OCI-LY7 (cell line): ENCODE data around the gene KCNC1. TPM values are rescaled to one million over a fixed set of nuclear protein-coding genes. Genes with fewer than 3 reads are reported as not detected.

Experiments used
- BruUV-seq: library from RNA; stranded (reverse); fragments of 400-500 nt; replicated peaks from 2 replicates; lab custom pipeline; 2021; lab: Mats Ljungman, UMichigan
- CTCF ChIA-PET: fragments of 300-600 bp; sonication (Branson Sonifier 250); formaldehyde crosslinking; loops from one replicate; lab custom pipeline; 2022; ENCODE audit warnings: antibody characterized with exemption; ENCODE audit not compliant: unreplicated experiment; lab: Charles Lee
- POLR2A ChIA-PET: fragments of 300-600 bp; sonication (Branson Sonifier 250); formaldehyde crosslinking; loops from one replicate; lab custom pipeline; 2022; ENCODE audit warnings: antibody characterized with exemption; lab: Charles Lee
- DNase-seq: peaks from one replicate; pipeline ENCODE4 v3.0.0-alpha.2; 2015; ENCODE audit warnings: low spot score
- H2AFZ ChIP-seq: fragments of 200-600 bp; sonication (generic), shearing (Covaris generic); 2 replicates; pipeline ENCODE4 v1.6.1; 2014; ENCODE audit warnings: mild to moderate bottlenecking, antibody characterized with exemption, low read length, moderate library complexity
- H3K27ac ChIP-seq: fragments of 200-600 bp; sonication (generic); 2 replicates; pipeline ENCODE4 v1.5.1; 2014; ENCODE audit warnings: mixed run types, low read depth, mild to moderate bottlenecking, moderate library complexity, low read length, inconsistent platforms; ENCODE audit not compliant: poor library complexity, severe bottlenecking
- H3K36me3 ChIP-seq: fragments of 200-600 bp; sonication (generic); 2 replicates; pipeline ENCODE4 v1.6.1; 2014; ENCODE audit warnings: mild to moderate bottlenecking, antibody characterized with exemption, low read length, moderate library complexity, mixed read lengths; ENCODE audit not compliant: insufficient read depth
- H3K4me1 ChIP-seq: fragments of 200-600 bp; sonication (generic); 2 replicates; pipeline ENCODE4 v1.5.1; 2014; ENCODE audit warnings: mild to moderate bottlenecking, low read length; ENCODE audit not compliant: insufficient read depth, poor library complexity, severe bottlenecking
- H3K4me2 ChIP-seq: fragments of 200-600 bp; sonication (generic); 2 replicates; pipeline ENCODE4 v1.6.1; 2014; ENCODE audit warnings: mild to moderate bottlenecking, low read length
- H3K4me3 ChIP-seq: fragments of 200-600 bp; sonication (generic); 2 replicates; pipeline ENCODE4 v1.5.1; 2014; ENCODE audit warnings: mild to moderate bottlenecking, low read depth, low read length; ENCODE audit not compliant: poor library complexity, severe bottlenecking
- H3K79me2 ChIP-seq: fragments of 200-600 bp; sonication (generic); 2 replicates; pipeline ENCODE4 v1.6.1; 2016; ENCODE audit warnings: low read depth, mild to moderate bottlenecking, low read length, moderate library complexity, mixed read lengths; ENCODE audit not compliant: insufficient read depth
- H3K9me2 ChIP-seq: fragments of 200-600 bp; sonication (generic); 2 replicates; pipeline ENCODE4 v1.6.1; 2016; ENCODE audit warnings: mild to moderate bottlenecking, low read length, mixed read lengths; ENCODE audit not compliant: insufficient read depth
- H3K9me3 ChIP-seq: fragments of 200-600 bp; sonication (generic); 2 replicates; pipeline ENCODE4 v1.6.1; 2014; ENCODE audit warnings: mild to moderate bottlenecking, mixed run types, low read length, mixed read lengths
- H4K20me1 ChIP-seq: fragments of 200-600 bp; sonication (generic); 2 replicates; pipeline ENCODE4 v1.6.1; 2014; ENCODE audit warnings: mild to moderate bottlenecking, antibody characterized with exemption, low read length, moderate library complexity, mixed read lengths; ENCODE audit not compliant: insufficient read depth
- CTCF ChIP-seq: fragments of 200-600 bp; sonication (generic); conservative IDR thresholded peaks from 2 replicates; pipeline ENCODE4 v1.5.1; 2014; ENCODE audit warnings: mild to moderate bottlenecking, antibody characterized with exemption, low read length, moderate library complexity, mixed read lengths
- EZH2phosphoT487 ChIP-seq: fragments of 200-600 bp; sonication (generic); IDR thresholded peaks from 2 replicates; pipeline ENCODE4 v1.6.1; 2018; ENCODE audit warnings: low read depth, borderline replicate concordance, mild to moderate bottlenecking, mixed run types, antibody characterized with exemption, low read length, moderate library complexity, mixed read lengths
- intact Hi-C: fragments of 100-400 bp; cut with micrococcal nuclease; formaldehyde crosslinking; loops from one replicate; pipeline ENCODE4 v1.10.0; 2022; ENCODE audit not compliant: unreplicated experiment
- total RNA-seq, 2 experiments: library from RNA; depleted of rRNA in 1 of 2; stranded (reverse); fragments of >200 nt in 1 of 2; shearing (Covaris generic) in 1 of 2; gene quantifications; 2 replicates each; pipeline ENCODE4 v1.2.3, GENCODE V29; 2014 to 2022

KCNC1 gene
- total RNA-seq, 2 experiments from 2014 or later = not detected

GRCh38 chr11:17755891-17756290 lies 21.3 kb downstream of the KCNC1 start:
- TF ChIP-seq EZH2phosphoT487 = no peak
- ChIA-PET POLR2A (interaction anchor here (0.6 kb wide), 1 partner anchor 28 kb away, joined by 4 read pairs; no protein-coding TSS in a partner anchor), CTCF (no interaction called here)
- H3K4me1 ChIP-seq = no peaks in the 10 kb centered on the region
- H2AFZ ChIP-seq = no peak overlapping the region
- H3K79me2 ChIP-seq = no peaks in the 10 kb centered on the region
- no peak overlapping the region for H3K4me3 ChIP-seq
- H3K27ac ChIP-seq = no peak overlapping the region
- no peaks in the 10 kb centered on the region for H3K36me3 ChIP-seq
- BruUV-seq = no TSS peak
- no peak for DNase-seq
- H3K9me2 ChIP-seq = no peaks in the 10 kb centered on the region
- H3K4me2 ChIP-seq = no peak overlapping the region
- no peaks in the 10 kb centered on the region for H4K20me1 ChIP-seq
- intact Hi-C loops = no loop called here
- no peaks in the 10 kb centered on the region for H3K9me3 ChIP-seq

- CTCF ChIA-PET = no interaction called here
Observed at GRCh38 chr11:17760102-17761029, 25.8 kb downstream of the KCNC1 start.

More at GRCh38 chr11:17760102-17761029, 25.8 kb downstream of the KCNC1 start:
- TF ChIP-seq CTCF (peak; percentile 69), EZH2phosphoT487 (no peak)
- H3K4me1 ChIP-seq = no peaks in the 10 kb centered on the region
- no TSS peak for BruUV-seq
- no peaks in the 10 kb centered on the region for H3K79me2 ChIP-seq
- H3K9me2 ChIP-seq = no peaks in the 10 kb centered on the region
- POLR2A ChIA-PET = no interaction called here
- H3K36me3 ChIP-seq = no peaks in the 10 kb centered on the region
- no peak overlapping the region for H3K27ac ChIP-seq
- intact Hi-C loops = loop anchor here (1.0 kb wide), 1 partner anchor 218 kb away; no protein-coding TSS in a partner anchor
- no peak overlapping the region for H3K4me2 ChIP-seq
- DNase-seq = peak; percentile 48
- H3K4me3 ChIP-seq = no peak overlapping the region
- H4K20me1 ChIP-seq = no peaks in the 10 kb centered on the region
- no peaks in the 10 kb centered on the region for H3K9me3 ChIP-seq
- H2AFZ ChIP-seq = no peak overlapping the region
